ENCODE data around the gene DNAAF5.
"Not testable (repeated sequence)": the region's sequence is repeated elsewhere in the genome, so short reads cannot be mapped to it uniquely, and the experiment has no call there.

Gene DNAAF5

DNA sequence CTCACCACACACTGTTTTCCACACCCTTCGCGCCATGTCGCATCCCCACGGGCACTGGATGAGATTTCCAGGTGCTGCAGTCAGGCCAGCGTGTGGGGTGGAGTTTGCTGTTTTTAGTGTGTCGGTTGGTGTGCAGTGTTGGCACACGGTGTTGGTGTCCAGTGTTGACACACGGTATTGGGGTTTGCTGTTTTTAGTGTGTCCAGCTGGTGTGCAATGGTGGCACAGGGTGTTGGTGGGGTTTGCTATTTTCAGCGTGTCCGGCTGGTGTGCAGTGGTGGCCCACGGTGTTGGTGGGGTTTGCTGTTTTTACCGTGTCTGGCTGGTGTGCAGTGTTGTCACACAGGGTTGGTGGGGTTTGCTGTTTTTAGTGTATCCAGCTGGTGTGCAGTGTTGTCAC lies 20.7 kb downstream of the DNAAF5 start:
- no peak for DNase-seq (ENCODE audit: low read depth)

DNA sequence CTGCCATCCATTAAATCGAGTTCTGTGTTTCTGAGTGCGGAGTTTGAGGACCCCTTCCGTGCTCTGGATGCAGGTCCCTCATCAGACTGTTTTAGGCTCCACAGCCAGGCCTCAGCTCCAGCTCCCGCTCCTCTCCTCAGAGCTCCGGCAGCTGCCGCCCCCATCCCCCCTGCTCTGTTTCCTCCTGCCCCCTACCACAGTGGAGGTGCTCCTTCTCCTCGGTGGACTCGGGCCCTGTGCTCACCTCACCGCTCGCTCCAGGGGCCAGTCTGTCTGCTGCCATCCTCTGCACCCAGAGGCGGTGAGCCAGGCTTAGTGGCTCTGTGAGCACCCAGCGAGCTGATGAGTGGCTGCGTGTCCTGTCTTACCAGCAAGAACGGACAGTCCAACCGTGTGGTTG lies 21.9 kb downstream of the DNAAF5 start:
- DNase-seq (ENCODE audit: low read depth), result no peak

DNA sequence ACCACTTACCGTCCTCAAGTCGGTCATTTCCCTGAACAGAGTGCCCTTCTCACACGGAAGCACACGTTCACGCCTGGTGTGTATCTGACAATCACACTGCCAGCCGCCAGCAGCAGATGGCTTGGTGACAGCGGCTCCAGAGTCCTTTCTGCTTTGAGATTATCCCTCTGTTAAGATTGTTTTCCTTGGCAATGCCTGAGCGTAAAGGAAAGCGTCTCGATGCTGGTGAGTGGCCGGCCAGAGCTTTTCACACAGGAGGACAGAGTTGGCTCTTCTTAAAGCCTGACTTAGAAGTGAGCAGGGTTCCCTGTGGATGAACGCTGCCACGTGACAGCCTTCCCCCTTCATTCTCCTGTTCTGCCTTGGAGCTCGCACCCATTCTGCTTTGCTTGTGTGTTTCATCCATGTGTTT lies 22.6 kb downstream of the DNAAF5 start:
- no peak for DNase-seq (ENCODE audit: low read depth)

DNA sequence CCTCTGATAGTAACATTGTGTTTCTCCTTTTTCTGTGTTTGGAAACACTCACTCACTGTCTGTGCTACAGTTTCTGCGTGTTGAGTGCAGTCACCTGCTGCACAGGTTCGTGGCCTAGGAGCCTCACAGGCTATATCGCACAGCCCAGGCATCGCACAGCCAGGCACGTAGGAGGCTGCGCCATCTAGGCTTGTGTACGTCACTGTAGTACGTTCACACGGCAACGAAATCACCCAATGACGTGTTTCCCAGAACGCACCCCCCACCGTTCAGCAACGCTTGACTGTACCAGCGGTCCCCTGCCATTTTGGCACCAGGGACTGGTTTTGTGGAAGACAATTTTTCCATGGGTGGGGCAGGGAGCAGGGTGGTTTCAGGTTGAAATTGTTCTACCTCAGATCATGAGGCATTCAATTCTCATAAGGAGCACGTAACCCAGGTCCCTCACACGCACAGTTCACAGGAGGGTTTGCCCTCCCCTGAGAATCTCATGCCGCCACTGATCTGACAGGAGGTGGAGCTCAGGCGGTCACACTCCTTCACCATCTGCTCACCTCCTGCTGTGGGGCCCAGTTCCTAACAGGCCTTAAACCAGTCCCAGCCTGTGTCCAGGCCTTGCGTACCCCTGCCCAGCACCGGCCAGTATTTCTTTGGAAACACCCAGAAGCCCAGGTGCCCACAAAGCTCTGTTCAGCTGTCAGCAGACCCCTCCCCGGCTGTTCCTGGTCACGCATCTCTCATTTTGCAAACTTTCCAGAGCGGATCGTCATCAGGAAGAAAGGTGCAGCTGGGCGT lies 23.8 kb downstream of the DNAAF5 start:
- no peak for DNase-seq (ENCODE audit: low read depth)

DNA sequence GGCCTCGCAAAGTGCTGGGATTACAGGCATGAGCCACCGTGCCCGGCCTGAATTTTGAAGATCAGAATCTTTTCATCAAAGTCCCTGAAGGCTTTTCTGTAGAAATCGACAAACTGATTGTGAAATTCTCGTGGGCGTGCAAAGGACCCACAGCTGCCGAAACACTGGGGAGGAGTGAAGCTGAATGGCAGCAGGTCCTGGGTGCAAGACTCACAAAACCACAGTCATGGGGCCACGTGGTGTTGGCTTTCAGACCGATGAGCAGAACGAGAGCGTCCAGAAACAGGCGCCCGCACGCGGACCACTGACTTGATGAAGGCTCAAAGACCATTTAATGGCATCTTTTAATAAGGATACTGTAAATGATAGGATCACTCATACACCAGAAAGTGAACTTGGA lies 25.3 kb downstream of the DNAAF5 start:
- no peak for DNase-seq (ENCODE audit: low read depth)

DNA sequence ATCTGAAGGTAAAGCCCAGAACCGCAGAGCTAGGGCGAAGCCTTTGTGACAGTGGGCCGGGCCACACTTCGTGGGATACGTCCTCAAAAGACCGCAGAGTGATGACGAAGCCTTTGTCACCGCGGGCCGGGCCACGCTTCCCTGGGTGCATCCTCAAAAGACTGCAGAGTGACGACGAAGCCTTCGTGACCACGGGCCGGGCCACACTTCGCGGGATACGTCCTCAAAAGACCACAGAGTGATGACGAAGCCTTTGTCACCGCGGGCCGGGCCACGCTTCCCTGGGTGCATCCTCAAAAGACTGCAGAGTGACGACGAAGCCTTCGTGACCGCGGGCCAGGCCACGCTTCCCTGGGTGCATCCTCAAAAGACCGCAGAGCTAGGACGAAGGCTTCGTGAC lies 25.8 kb downstream of the DNAAF5 start:
- DNase-seq (ENCODE audit: low read depth), result not testable (repeated sequence)

DNA sequence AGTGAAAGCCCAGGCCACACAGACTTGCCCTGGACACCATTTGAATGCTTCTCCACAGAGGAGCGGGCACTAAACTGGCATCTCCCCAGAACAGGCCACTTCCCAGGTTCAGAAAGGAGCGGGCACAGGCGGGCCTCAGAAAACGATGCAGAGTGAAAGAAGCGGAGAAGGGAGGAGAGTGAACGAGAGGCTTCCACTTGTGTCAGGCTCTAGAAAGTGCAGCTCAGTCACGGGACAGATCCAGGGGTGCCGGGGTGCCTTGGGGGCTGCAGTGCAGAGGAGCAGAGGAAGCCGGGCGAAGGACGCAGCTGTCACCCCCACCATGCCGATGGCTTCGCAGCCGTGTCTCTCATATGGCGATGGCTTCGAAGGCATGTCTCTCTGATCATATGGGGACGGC lies 26.7 kb downstream of the DNAAF5 start:
- DNase-seq (ENCODE audit: low read depth), result no peak

DNA sequence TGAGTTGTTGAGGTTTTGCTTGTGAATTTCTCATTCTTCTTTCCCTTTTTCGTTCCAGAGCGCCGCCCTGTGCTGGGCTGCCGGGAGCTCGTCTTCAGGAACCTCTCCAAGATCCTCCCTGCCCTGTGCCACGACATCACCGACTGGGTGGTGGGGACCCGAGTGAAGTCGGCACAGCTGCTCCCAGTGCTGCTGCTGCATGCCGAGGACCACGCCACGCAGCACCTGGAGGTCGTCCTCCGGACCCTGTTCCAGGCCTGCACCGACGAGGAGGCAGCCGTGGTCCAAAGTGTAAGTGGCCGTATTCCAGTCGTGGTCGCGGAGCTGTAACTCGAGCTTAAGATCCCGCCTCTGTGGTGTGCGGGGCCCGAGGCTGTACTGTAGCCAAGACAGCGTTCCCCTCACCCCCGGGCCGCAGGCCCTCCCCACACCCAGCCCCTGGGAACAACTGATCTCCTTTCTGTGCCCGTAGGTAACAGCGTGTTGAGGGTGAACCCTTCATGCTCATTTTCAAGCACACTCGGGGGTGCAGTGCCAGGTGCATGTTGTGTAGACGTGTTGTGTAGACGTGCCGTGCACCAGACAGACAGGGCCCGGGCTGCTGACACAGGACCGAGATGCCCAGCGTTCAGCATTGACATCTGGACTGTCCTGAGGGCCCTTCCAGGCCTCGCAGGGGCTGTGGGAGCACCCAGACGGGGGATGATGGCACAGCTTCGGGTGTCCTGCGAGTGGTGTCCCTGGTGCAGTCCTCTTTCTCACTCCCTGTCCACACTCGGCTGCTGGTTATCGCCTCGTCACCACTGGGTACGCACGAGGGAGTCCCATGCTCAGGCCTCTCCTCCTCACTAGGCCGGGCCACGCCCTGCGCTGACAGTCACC lies 28.3 kb downstream of the DNAAF5 start:
- no peak for DNase-seq (ENCODE audit: low read depth)

DNA sequence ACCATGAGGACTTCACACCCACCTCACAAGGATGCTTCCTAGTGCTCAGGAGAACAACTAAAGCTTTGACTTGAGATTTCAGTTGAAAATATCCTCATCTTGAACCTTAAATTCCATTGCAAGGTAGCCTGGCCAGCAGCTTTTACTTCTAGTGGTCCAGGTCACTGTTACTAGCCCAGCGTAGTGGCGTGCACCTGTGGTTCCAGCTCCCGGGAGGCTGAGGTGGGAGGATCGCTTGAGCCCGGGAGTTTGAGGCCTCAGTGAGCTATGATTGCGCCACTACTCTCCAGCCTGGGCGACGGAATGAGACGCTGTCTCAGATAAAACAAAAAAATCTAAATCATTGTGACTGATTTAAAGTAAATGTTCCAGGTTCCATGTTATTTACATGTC lies 28.9 kb downstream of the DNAAF5 start:
- DNase-seq (ENCODE audit: low read depth), result no peak

DNA sequence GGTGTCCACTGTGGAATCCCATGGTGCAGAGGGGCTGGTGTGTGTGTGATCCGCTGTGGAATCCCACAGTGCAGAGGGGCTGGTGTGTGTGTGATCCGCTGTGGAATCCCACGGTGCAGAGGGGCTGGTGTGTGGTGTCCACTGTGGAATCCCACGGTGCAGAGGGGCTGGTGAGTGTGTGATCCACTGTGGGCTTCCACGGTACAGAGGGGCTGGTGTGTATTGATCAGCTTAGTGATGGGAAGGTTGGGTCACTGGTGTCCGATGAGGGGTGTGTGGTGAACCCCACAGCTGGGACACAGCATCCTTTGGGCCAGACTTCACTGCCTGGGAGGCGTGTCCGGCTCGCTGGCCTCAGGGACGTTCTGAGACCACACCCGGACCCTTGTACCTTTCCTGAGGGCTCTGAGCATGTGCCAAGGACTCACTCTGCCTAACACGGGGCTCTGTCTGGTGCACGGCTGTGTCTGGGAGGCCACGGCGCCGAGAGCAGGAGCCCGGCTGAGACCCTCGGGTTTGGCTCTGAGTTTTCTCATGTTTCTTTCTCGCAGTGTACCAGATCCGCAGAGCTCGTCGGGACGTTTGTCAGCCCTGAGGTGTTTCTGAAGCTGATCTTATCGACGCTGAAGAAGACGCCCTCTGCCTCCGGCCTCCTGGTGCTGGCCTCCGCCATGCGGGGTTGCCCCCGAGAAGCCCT lies 29.9 kb downstream of the DNAAF5 start:
- no peak for DNase-seq (ENCODE audit: low read depth)

DNA sequence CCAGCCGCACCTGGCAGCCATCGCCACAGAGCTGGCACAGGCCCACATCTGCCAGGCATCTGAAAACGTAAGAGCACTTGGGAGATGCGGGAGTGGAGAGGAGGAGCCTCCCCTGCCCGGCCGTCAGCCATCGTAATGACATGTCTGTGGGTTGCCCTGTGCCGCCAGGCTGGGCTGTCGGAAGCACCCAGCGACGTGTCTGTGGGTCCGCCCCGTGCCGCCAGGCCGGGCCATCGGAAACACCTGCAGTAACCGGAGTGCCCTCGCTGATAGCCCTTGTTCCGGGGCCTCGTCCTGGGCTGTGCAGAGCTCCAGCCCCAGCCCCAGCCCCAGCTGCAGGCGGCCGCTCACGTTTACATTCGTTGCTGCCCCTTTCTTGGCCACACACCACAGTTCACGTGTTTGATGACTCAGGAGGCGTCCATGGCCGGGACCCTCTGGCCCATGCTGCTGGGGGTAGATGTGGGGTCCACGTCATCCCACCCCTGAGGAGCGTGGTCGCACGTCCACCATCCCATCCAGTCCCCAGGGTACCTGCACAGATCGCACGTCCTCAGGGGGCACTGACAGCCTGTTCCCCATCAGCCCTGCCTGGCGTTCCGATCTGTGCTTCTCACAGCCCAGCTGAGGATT lies 30.5 kb downstream of the DNAAF5 start:
- no peak for DNase-seq (ENCODE audit: low read depth)

DNA sequence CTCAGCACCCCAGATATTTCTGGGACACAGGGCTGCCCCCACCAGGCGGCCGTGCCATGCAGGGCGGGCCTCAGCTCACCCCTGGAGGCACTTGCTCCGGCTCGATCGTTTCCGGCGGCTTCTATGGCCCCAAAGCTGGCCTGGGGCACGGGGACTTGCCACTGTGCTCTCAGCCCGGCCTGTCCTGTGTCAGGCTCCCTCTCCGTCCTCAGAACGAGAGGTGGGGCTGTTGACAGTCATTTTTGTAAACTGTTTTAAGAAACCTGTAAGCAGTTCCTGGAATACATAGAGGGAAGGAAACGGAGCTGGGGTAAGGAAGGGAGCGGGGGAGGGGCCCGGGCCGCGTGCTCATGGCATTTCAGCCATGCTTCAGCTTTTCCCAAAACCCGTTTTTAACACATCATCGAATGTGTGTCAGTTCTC lies 31.3 kb downstream of the DNAAF5 start:
- DNase-seq (ENCODE audit: low read depth), result no peak

DNA sequence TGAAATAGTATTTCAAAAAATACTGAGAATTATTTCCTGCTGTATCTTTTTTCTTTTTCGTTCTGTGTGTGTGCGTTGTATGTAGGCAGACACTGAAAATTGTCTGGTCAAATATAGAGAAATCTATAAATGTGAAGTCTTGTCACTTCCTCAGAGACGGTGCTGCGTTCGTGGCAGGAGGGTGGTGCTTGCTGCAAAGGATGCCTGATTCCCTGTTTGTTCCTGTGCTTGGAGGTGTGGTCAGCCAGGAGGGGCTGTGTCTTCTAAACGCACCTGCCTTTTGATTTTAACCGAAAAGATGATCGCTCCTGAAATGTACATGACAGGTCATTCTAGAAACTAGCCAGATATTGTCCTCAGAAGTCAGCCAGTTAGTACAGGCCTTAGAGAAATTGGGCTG lies 33.1 kb downstream of the DNAAF5 start:
- DNase-seq (ENCODE audit: low read depth), result no peak

DNA sequence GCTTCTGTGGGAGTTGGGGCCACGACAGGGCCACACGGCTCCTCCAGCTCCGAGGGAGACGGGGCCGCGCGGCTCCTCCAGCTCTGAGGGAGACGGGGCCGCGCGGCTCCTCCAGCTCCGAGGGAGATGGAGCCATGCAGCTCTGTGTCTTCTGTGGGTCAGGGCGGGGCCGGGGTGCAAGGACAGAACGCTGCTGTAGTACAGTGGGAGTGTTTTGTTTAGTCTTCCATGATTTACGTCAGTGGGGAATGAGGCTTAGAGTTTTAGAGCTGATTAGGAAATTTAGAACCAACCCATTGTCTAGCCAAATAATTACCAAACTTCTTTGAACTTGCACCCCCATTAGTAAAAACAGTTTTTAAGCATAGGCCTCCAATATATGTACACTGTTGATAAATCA lies 33.5 kb downstream of the DNAAF5 start:
- DNase-seq (ENCODE audit: low read depth), result no peak

DNA sequence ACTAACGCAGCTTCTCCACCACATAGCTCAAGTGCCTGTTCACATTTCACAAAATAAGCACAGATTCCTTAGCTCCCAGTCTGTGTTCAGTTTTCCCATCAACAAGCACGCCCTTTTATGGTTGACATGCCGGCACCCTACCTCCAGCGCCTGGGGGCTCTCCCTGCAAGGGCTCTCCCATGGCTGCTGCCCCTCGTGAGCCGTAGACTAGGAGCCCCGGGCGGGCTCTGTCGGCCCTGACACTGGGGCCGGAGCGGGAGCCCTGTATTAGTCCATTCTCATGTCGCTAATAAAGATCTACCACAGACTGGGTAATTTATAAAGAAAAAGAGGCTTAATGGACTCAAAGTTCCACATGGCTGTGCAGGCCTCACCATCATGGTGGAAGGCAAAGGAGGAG lies 34.6 kb downstream of the DNAAF5 start:
- no peak for DNase-seq (ENCODE audit: low read depth)

DNA sequence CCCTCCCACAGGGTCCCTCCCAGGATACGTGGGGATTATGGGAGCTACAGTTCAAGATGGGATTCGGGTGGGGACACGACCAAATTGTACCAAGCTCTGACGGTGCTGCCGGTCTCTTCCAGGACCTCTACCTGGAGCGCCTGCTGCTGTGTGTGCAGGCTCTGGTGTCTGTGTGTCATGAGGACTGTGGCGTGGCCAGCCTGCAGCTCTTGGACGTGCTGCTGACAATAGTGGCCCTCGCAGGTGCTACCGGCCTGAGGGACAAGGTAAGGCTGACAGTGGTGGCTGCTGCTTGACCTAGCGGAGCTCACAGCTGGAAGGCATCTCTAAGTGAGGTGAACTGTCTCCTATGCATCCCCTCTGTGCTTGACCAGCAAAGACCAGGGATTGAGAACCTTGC lies 35.1 kb downstream of the DNAAF5 start:
- DNase-seq (ENCODE audit: low read depth), result no peak

DNA sequence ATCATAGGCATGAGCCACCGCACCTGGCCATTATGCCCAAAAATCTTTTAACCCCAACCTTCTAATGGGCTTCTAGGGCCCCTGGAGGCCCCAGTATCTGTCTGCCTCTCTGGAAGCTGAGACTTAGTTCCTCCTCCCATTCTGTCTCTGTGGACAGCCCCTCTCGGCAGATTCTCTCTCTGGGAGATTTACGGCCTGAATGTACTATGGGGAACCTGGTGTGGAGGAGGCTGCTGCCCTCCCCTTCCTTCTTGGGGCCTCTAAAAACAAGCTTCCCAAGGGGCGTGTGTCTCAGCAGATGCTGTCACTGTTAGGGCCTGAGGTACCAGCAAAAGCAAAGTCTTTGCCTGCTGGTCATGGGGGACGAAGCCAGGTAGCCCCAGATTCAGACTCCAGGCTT lies 36.4 kb downstream of the DNAAF5 start:
- no peak for DNase-seq (ENCODE audit: low read depth)

DNA sequence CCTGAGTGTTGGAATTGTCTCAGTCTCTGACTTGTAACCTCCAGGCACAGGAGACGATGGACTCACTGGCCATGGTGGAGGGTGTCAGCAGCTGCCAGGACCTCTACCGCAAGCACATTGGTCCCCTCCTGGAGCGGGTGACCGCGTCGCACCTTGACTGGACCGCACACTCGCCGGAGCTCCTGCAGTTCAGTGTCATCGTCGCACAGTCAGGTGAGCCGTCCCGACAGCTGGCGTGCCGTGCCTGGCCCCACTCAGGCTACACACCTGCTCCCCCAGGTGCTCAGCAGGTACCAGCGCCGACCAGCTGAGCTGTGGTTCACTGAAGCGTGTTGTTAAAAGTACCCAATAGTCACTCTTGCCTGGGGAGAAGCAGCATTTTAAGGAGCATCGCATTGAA lies 37.3 kb downstream of the DNAAF5 start:
- no peak for DNase-seq (ENCODE audit: low read depth)

DNA sequence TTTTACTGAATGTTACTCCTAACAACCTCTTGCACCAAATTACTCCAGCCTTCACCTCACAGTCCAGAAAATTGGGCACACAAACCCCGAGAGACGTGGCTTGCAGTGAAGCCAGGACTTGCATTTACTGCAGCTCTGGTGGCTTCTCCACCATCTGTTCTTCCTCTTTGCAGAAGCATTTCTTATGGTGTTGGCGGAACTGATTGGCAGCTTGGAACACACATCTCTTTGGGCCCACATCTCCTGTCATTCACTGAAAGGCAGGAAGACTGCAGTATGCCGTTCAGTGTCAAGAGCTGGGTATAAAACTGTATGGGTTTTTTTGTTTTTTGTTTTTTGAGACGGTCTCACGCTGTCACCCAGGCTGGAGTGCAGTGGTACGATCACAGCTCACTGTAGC lies 38.9 kb downstream of the DNAAF5 start:
- DNase-seq (ENCODE audit: low read depth), result no peak

DNA sequence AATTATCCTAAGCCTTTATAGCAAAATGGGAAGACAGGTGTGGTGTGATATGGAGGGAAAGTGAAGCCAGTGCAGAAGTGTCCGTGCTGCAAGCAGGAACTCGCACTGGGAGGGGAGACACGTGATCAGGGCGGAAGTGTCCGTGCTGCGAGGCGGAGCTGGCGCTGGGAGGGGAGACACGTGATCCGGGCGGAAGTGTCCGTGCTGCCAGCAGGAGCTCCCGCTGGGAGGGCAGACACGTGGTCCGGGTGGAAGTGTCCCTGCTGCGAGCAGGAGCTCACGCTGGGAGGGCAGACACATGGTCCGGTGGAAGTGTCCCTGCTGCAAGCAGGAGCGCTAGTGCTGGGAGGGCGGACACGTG lies 41.1 kb downstream of the DNAAF5 start:
- no peak for DNase-seq (ENCODE audit: low read depth)

DNA sequence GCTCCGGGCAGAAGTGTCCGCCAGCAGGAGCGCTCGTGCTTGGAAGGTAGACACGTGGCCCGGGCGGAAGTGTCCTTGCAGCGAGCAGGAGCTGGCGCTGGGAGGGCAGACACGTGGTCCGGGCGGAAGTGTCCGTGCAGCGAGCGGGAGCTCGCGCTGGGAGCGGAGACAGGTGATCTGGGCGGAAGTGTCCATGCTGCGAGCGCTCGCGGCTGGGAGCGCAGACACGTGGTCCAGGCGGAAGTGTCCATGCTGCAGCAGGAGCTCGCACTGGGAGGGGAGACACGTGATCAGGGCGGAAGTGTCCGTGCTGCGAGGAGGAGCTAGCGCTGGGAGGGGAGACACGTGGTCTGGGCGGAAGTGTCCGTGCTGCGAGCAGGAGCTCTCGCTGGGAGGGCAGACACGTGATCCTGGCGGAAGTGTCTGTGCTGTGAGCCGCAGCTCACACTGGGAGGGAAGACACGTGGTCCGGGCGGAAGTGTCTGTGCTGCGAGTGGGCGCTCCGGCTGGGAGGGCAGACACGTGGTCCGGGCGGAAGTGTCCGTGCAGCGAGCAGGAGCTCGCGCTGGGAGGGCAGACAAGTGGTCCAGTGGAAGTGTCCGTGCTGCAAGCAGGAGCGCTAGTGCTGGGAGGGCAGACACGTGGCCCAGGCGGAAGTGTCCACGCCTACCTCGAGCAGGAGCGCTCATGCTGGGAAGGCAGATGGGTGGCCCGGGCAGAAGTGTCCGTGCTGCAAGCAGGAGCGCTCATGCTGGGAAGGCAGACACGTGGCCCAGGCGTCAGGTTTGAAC lies 41.6 kb downstream of the DNAAF5 start:
- DNase-seq (ENCODE audit: low read depth), result no peak

All from T-helper 22 cell (primary cell).